ENCODE measurements around the gene MCU.

The MCU gene

DNA sequence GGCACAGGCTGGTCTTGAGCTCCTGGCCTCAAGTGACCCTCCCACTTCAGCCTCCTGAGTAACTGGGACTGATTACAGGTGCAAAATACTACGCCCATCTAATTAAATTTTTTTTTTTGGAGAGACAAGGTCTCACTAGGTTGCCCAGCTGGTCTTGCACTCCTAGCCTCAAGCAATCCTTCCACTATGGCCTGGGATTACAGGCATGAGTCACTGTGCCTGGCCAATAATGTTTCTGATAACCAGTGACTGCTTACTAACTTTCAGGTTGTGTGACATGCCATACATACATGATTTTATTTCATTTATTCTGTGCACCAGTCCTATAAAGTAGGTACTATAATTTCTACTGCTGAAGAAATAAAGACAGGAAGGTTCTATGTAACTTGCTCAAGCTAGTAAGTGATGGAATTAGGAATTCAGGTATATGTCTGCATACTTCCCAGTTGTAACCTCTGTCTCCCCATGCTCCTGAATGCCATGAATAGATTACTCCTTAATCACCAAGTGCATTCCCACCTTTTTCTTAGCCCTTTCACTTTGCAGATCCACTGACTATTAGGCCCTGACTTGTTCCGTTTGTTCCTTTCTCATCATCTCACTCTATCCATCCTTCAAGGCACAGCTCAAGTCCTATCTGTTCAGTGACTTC lies 28.1 kb downstream of the MCU start:
- TF ChIP-seq POLR2AphosphoS5 (IDR thresholded peaks at IDR 0.05; ENCODE audit: low read depth, low read length) (no peak), FOXP2 (optimal IDR thresholded peaks at IDR 0.05; ENCODE audit: borderline replicate concordance, extremely low read depth, extremely low read length, insufficient read depth) (no peak)

GRCh38 chr10:72720814-72721660 lies 29.1 kb downstream of the MCU start:
- TF ChIP-seq TAF1 (IDR thresholded peaks at IDR 0.05; ENCODE audit: borderline replicate concordance, insufficient read depth, low read length) (no peak), FOXP2 (optimal IDR thresholded peaks at IDR 0.05; ENCODE audit: borderline replicate concordance, extremely low read depth, extremely low read length, insufficient read depth) (no peak), POLR2AphosphoS5 (IDR thresholded peaks at IDR 0.05; ENCODE audit: low read depth, low read length) (no peak), SIN3A (IDR thresholded peaks at IDR 0.05; ENCODE audit: borderline replicate concordance, insufficient read depth, low read length) (no peak)
- TF ChIP-seq, protein P1, sequence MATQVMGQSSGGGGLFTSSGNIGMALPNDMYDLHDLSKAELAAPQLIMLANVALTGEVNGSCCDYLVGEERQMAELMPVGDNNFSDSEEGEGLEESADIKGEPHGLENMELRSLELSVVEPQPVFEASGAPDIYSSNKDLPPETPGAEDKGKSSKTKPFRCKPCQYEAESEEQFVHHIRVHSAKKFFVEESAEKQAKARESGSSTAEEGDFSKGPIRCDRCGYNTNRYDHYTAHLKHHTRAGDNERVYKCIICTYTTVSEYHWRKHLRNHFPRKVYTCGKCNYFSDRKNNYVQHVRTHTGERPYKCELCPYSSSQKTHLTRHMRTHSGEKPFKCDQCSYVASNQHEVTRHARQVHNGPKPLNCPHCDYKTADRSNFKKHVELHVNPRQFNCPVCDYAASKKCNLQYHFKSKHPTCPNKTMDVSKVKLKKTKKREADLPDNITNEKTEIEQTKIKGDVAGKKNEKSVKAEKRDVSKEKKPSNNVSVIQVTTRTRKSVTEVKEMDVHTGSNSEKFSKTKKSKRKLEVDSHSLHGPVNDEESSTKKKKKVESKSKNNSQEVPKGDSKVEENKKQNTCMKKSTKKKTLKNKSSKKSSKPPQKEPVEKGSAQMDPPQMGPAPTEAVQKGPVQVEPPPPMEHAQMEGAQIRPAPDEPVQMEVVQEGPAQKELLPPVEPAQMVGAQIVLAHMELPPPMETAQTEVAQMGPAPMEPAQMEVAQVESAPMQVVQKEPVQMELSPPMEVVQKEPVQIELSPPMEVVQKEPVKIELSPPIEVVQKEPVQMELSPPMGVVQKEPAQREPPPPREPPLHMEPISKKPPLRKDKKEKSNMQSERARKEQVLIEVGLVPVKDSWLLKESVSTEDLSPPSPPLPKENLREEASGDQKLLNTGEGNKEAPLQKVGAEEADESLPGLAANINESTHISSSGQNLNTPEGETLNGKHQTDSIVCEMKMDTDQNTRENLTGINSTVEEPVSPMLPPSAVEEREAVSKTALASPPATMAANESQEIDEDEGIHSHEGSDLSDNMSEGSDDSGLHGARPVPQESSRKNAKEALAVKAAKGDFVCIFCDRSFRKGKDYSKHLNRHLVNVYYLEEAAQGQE (IDR thresholded peaks at IDR 0.05; ENCODE audit: insufficient read depth in 1 of 2, low read depth in 2 of 2, low read length in 2 of 2): no peak

DNA sequence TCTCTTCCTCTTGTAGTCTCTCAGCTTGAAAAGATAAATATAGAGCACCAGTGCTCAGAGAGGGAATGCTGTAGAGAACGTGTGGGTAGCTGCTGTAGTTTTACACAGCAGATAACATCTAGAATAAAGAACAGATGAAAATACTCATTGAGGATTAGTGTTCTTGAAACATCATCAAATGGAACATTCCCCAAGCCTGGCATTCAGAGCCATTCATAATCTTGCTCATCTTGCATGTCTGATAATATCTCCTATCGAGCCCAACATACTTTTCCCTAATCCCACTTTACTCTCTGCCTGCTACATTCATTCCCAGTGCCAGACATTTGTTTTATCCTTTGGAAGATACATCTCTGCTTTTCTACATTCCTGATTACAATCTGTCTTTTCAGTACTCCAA lies 35.2 kb downstream of the MCU start:
- TF ChIP-seq FOXP2 (optimal IDR thresholded peaks at IDR 0.05; ENCODE audit: borderline replicate concordance, extremely low read depth, extremely low read length, insufficient read depth): no peak
- no peak for TF ChIP-seq SIN3A (IDR thresholded peaks at IDR 0.05; ENCODE audit: borderline replicate concordance, insufficient read depth, low read length)
- TF ChIP-seq, protein P1 (IDR thresholded peaks at IDR 0.05; ENCODE audit: insufficient read depth in 1 of 2, low read depth in 2 of 2, low read length in 2 of 2): no peak
- no peak for TF ChIP-seq TAF1 (IDR thresholded peaks at IDR 0.05; ENCODE audit: borderline replicate concordance, insufficient read depth, low read length)
- no peak for TF ChIP-seq POLR2AphosphoS5 (IDR thresholded peaks at IDR 0.05; ENCODE audit: low read depth, low read length)

DNA sequence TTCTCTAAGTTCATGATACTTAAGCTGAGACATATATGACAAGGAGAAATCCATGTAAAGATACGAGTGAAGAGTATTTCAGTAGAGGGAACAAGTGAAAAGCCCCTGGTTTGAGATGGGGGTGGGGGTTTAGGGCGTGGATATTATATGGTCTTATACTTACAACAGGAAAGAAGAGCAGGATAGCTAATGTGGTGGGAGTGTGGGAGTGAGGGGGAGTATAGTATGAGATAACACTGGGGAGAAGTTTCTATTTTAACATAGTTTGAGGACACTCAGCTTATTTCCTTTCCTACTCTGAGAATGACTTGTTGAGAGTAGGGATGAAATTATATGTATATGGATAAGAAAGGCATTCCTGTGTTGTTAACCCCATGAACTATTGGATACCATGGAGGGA lies 36.5 kb downstream of the MCU start:
- no peak for TF ChIP-seq TAF1 (IDR thresholded peaks at IDR 0.05; ENCODE audit: borderline replicate concordance, insufficient read depth, low read length)
- no peak for TF ChIP-seq FOXP2 (optimal IDR thresholded peaks at IDR 0.05; ENCODE audit: borderline replicate concordance, extremely low read depth, extremely low read length, insufficient read depth)
- TF ChIP-seq SIN3A (IDR thresholded peaks at IDR 0.05; ENCODE audit: borderline replicate concordance, insufficient read depth, low read length): no peak
- no peak for TF ChIP-seq POLR2AphosphoS5 (IDR thresholded peaks at IDR 0.05; ENCODE audit: low read depth, low read length)
- TF ChIP-seq, protein P1 (IDR thresholded peaks at IDR 0.05; ENCODE audit: insufficient read depth in 1 of 2, low read depth in 2 of 2, low read length in 2 of 2): no peak

DNA sequence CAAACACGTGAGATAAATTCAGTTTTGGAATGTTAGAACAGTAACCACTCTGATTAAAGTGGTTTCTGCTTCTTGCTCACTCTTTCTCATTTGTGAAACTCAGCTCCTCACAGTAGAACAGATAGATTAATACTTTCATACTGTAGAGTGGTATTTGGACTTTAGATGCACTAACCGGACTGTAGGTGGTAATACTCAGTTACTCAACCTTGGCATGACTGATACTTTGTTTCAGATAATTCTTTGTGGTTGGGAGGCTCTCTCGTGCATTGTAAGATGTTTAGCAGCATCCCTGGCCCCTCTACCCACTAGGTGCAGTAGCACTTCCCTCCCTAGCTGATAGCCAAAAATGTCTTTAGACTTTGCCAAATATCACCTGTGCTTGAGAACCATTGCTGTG lies 37.6 kb downstream of the MCU start:
- TF ChIP-seq SIN3A (IDR thresholded peaks at IDR 0.05; ENCODE audit: borderline replicate concordance, insufficient read depth, low read length): no peak
- TF ChIP-seq FOXP2 (optimal IDR thresholded peaks at IDR 0.05; ENCODE audit: borderline replicate concordance, extremely low read depth, extremely low read length, insufficient read depth): no peak

- TF ChIP-seq FOXP2 (optimal IDR thresholded peaks at IDR 0.05; ENCODE audit: borderline replicate concordance, extremely low read depth, extremely low read length, insufficient read depth) (no peak), POLR2AphosphoS5 (IDR thresholded peaks at IDR 0.05; ENCODE audit: low read depth, low read length) (no peak), SIN3A (IDR thresholded peaks at IDR 0.05; ENCODE audit: borderline replicate concordance, insufficient read depth, low read length) (no peak), TAF1 (IDR thresholded peaks at IDR 0.05; ENCODE audit: borderline replicate concordance, insufficient read depth, low read length) (no peak)
- TF ChIP-seq, protein P1 (IDR thresholded peaks at IDR 0.05; ENCODE audit: insufficient read depth in 1 of 2, low read depth in 2 of 2, low read length in 2 of 2): no peak
These were observed 38.5 kb downstream of the MCU start for GRCh38 chr10:72730479-72730878.

All from PFSK-1 (cell line).